ENCODE measurements around the gene NT5DC1. TPM values are rescaled to one million over a fixed set of nuclear protein-coding genes. Genes with fewer than 3 reads are reported as not detected.

Gene NT5DC1
- total RNA-seq, 1 experiment from 2014 or later, result 63.7 TPM

DNA sequence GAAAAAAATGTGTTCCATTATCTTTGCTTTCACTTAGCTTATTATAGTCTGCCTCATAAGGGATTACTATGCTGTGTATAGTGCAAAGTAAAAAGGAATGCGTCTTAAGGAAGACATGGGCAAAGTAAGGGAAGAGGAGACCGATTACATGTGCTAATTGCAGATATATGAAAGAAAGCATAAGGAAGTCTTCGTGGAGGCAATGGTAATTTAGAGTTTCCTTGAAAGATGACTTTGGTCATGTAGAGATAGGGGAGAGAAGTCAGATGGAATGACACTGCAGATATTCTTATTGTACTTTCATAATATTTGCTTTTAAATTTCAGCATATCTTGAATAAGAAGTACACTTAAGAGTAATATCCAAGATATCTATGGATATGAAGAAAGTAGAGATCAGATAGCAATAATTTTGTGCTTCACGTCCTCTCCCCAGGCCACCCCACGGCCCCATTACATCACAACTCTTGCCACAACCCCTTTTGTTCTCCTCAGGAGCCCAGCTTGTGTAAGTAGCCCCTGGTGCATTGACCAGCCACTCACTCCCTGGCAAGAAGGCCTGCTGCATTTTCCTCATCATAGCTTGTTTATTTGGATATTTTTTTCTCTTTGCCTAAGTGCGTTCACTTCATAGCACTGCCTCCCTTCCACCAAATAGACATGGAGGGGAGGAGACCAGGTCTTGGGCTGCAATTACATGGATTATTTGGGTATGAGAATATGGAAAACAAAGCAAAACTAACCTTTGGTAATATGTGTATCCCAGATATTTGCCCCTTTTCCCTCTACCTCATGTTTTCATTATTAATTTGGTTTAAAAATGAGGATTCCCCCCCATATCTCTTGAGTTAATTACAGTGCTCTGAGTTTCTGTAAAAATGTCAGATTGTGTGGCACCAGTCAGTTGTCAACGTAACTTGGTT is 56.0 kb downstream of the NT5DC1 start:
- POLR2A ChIA-PET, result no interaction called here

More for the DNA sequence above, 56.0 kb downstream of the NT5DC1 start:
- H3K36me3 ChIP-seq (ENCODE audit: control insufficient read depth in 1 of 2, insufficient read depth in 2 of 2, low read length in 2 of 2), result no peaks in the 10 kb centered on the region
- H2AFZ ChIP-seq (ENCODE audit: low read depth, low read length, poor library complexity, severe bottlenecking), result no peak overlapping the region
- ChIA-PET RAD21 (ENCODE audit: low non-redundant PET in 1 of 2, low total read pairs in 2 of 2, uncharacterized antibody in 2 of 2, unreplicated experiment in 2 of 2) (no interaction called here), CTCF (no interaction called here)
- no peaks in the 10 kb centered on the region for H3K9me3 ChIP-seq (ENCODE audit: control insufficient read depth in 1 of 2, insufficient read depth in 1 of 2, low read depth in 1 of 2, low read length in 2 of 2)
- no peak overlapping the region for H3K4me3 ChIP-seq (replicated peaks in 1 of 2; ENCODE audit: low read depth in 1 of 2, low read length in 2 of 2)
- no peaks in the 10 kb centered on the region for H3K27me3 ChIP-seq (ENCODE audit: insufficient read depth, low read length)
- no peaks in the 10 kb centered on the region for H3K79me2 ChIP-seq (ENCODE audit: insufficient read depth, low read length)
- DNase-seq (ENCODE audit: low read depth, low spot score), result no peak
- TF ChIP-seq ZNF274 (IDR thresholded peaks at IDR 0.05; ENCODE audit: low read depth, low read length) (no peak), YY1 (IDR thresholded peaks at IDR 0.05; ENCODE audit: extremely low read depth, insufficient replicate concordance, low read depth, low read length) (no peak), CEBPB (IDR thresholded peaks at IDR 0.05; ENCODE audit: low read depth) (no peak), POLR2A (IDR thresholded peaks at IDR 0.05; ENCODE audit: borderline replicate concordance, extremely low read depth, insufficient read depth, insufficient read length) (no peak), EGR1 (IDR thresholded peaks at IDR 0.05; ENCODE audit: low read depth) (no peak), RAD21 (IDR thresholded peaks at IDR 0.05; ENCODE audit: low read depth) (no peak), FOSL1 (IDR thresholded peaks at IDR 0.05; ENCODE audit: low read depth) (no peak), TCF7L2 (IDR thresholded peaks at IDR 0.05; ENCODE audit: borderline replicate concordance, extremely low read depth, insufficient read depth, insufficient read length) (no peak), SP1 (IDR thresholded peaks at IDR 0.05; ENCODE audit: low read depth) (no peak), EZH2phosphoT487 (IDR thresholded peaks at IDR 0.05; ENCODE audit: borderline replicate concordance) (no peak), CBX3 (IDR thresholded peaks at IDR 0.05; ENCODE audit: low read depth) (no peak), ELF1 (IDR thresholded peaks at IDR 0.05; ENCODE audit: borderline replicate concordance, low read depth) (no peak), POLR2AphosphoS5 (IDR thresholded peaks at IDR 0.05; ENCODE audit: low read depth, low read length) (no peak), SIN3A (IDR thresholded peaks at IDR 0.05; ENCODE audit: low read depth) (no peak), ZFX (IDR thresholded peaks at IDR 0.05) (no peak), JUND (IDR thresholded peaks at IDR 0.05) (no peak)
- TF ChIP-seq, protein P1, sequence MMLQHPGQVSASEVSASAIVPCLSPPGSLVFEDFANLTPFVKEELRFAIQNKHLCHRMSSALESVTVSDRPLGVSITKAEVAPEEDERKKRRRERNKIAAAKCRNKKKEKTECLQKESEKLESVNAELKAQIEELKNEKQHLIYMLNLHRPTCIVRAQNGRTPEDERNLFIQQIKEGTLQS (IDR thresholded peaks at IDR 0.05), result no peak
- TF ChIP-seq, protein P2, sequence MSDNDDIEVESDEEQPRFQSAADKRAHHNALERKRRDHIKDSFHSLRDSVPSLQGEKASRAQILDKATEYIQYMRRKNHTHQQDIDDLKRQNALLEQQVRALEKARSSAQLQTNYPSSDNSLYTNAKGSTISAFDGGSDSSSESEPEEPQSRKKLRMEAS (IDR thresholded peaks at IDR 0.05), result no peak
- TF ChIP-seq, protein P3, sequence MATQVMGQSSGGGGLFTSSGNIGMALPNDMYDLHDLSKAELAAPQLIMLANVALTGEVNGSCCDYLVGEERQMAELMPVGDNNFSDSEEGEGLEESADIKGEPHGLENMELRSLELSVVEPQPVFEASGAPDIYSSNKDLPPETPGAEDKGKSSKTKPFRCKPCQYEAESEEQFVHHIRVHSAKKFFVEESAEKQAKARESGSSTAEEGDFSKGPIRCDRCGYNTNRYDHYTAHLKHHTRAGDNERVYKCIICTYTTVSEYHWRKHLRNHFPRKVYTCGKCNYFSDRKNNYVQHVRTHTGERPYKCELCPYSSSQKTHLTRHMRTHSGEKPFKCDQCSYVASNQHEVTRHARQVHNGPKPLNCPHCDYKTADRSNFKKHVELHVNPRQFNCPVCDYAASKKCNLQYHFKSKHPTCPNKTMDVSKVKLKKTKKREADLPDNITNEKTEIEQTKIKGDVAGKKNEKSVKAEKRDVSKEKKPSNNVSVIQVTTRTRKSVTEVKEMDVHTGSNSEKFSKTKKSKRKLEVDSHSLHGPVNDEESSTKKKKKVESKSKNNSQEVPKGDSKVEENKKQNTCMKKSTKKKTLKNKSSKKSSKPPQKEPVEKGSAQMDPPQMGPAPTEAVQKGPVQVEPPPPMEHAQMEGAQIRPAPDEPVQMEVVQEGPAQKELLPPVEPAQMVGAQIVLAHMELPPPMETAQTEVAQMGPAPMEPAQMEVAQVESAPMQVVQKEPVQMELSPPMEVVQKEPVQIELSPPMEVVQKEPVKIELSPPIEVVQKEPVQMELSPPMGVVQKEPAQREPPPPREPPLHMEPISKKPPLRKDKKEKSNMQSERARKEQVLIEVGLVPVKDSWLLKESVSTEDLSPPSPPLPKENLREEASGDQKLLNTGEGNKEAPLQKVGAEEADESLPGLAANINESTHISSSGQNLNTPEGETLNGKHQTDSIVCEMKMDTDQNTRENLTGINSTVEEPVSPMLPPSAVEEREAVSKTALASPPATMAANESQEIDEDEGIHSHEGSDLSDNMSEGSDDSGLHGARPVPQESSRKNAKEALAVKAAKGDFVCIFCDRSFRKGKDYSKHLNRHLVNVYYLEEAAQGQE (IDR thresholded peaks at IDR 0.05; ENCODE audit: low read depth), result no peak
- H3K4me2 ChIP-seq (ENCODE audit: low read length), result no peak overlapping the region
- H3K9me2 ChIP-seq (ENCODE audit: insufficient read depth), result no peaks in the 10 kb centered on the region
- intact Hi-C loops (cut with micrococcal nuclease), result no loop called here
- H4K20me1 ChIP-seq (ENCODE audit: insufficient read depth), result no peaks in the 10 kb centered on the region
- BruUV-seq (replicated peaks), result no TSS peak
- ATAC-seq, result no peak
- H3K4me1 ChIP-seq (ENCODE audit: control insufficient read depth in 1 of 2, insufficient read depth in 2 of 2, low read length in 2 of 2), result no peaks in the 10 kb centered on the region
- no peak overlapping the region for H3K27ac ChIP-seq (ENCODE audit: low read depth, low read length)
- H3K9ac ChIP-seq (ENCODE audit: low read length), result no peak overlapping the region
